ENCODE results near the gene IGFN1. TPM values are rescaled to one million over a fixed set of nuclear protein-coding genes. Genes with fewer than 3 reads are reported as not detected.
"Not testable (repeated sequence)": the region's sequence is repeated elsewhere in the genome, so short reads cannot be mapped to it uniquely, and the experiment has no call there.

Gene IGFN1
- total RNA-seq, 1 donor from 2014 or later: under 0.01 TPM

DNA sequence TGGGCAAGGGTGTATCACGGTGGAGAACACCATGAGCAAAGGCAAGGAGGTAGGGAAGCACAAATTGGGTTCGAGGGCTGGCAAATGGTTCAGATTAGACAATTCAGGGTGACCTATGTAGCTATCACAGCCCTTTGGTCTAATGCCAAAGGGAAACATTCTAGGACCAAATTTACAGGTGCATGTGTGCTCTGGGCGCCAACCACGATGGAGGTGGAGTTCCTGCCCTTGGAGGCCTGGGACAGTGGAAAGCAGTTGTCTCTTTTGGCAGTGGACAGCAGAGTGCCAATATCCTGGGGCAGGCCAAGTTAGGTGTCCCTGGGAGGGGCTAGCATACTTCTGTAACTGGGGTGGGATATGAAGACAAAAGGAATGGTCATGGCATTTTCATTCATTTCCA is 40.1 kb downstream of the IGFN1 start:
- TF ChIP-seq, protein P1, sequence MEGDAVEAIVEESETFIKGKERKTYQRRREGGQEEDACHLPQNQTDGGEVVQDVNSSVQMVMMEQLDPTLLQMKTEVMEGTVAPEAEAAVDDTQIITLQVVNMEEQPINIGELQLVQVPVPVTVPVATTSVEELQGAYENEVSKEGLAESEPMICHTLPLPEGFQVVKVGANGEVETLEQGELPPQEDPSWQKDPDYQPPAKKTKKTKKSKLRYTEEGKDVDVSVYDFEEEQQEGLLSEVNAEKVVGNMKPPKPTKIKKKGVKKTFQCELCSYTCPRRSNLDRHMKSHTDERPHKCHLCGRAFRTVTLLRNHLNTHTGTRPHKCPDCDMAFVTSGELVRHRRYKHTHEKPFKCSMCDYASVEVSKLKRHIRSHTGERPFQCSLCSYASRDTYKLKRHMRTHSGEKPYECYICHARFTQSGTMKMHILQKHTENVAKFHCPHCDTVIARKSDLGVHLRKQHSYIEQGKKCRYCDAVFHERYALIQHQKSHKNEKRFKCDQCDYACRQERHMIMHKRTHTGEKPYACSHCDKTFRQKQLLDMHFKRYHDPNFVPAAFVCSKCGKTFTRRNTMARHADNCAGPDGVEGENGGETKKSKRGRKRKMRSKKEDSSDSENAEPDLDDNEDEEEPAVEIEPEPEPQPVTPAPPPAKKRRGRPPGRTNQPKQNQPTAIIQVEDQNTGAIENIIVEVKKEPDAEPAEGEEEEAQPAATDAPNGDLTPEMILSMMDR (IDR thresholded peaks at IDR 0.05; ENCODE audit: insufficient read depth, low read length, severe bottlenecking): no peak
- Histone ChIP-seq H3K27me3 (ENCODE audit: control insufficient read depth, insufficient read depth, low read length) (no peaks in the 10 kb centered on the region), H3K4me3 (ENCODE audit: low read depth, low read length) (no peak overlapping the region), H3K36me3 (ENCODE audit: control insufficient read depth, insufficient read depth, low read length) (no peaks in the 10 kb centered on the region)
- FAIRE-seq (no peak), DNase-seq (ENCODE audit: low read depth) (no peak)

DNA sequence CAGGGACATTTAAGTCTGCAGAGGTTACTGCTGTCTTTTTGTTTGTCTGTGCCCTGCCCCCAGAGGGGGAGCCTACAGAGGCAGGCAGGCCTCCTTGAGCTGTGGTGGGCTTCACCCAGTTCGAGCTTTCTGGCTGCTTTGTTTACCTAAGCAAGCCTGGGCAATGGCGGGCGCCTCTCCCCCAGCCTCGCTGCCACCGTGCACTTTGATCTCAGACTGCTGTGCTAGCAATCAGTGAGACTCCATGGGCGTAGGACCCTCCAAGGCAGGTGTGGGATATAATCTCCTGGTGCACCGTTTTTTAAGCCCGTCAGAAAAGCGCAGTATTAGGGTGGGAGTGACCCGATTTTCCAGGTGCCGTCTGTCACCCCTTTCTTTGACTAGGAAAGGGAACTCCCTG is 49.0 kb downstream of the IGFN1 start:
- not testable (repeated sequence) for H3K36me3 ChIP-seq (ENCODE audit: control insufficient read depth, insufficient read depth, low read length); DNase-seq (ENCODE audit: low read depth); H3K4me3 ChIP-seq (ENCODE audit: low read depth, low read length); H3K27me3 ChIP-seq (ENCODE audit: control insufficient read depth, insufficient read depth, low read length); FAIRE-seq

DNA sequence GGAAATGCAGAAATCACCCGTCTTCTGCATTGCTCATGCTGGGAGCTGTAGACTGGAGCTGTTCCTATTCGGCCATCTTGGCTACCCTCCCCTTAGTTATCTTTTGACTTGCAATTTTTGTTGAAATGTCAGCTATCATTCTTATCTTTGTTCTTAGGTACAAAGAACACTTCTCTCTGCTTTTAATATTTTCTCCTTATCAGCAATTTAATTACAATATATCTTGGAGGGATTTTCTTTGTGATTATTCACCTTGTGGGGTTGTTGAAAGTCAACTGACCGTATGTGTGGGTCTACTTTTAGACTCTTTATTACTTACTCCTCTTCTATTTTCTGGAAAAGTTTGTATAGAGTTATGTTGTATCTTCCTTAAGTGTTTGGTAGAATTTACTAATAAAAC is 49.5 kb downstream of the IGFN1 start:
- Histone ChIP-seq H3K4me3 (ENCODE audit: low read depth, low read length) (no peak overlapping the region), H3K27me3 (ENCODE audit: control insufficient read depth, insufficient read depth, low read length) (peaks cover 3% of the 10 kb centered on the region), H3K36me3 (ENCODE audit: control insufficient read depth, insufficient read depth, low read length) (no peaks in the 10 kb centered on the region)
- DNase-seq (ENCODE audit: low read depth): no peak
- TF ChIP-seq, protein P1 (IDR thresholded peaks at IDR 0.05; ENCODE audit: insufficient read depth, low read length, severe bottlenecking): no peak
- no peak for FAIRE-seq

DNA sequence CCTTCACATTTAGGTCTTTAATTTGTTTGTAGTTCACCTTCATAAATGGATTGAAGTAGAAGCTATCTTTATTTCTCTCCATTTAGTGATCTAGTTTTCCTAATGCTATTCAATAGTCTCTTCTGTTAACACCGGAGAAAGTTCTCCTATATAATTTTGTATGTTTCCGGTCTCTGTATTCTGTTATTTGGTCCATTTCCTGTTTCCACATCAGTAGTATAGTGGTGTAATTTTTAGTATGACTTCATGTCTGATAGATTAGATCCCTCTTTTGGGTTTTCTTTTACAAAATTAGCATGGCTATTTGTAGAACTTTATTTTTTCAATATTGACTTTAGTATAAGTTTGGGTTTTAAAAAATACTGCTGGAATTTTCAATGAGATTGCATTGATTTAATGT is 51.1 kb downstream of the IGFN1 start:
- TF ChIP-seq, protein P1 (IDR thresholded peaks at IDR 0.05; ENCODE audit: insufficient read depth, low read length, severe bottlenecking): no peak
- Histone ChIP-seq H3K36me3 (ENCODE audit: control insufficient read depth, insufficient read depth, low read length) (no peaks in the 10 kb centered on the region), H3K4me3 (ENCODE audit: low read depth, low read length) (no peak overlapping the region), H3K27me3 (ENCODE audit: control insufficient read depth, insufficient read depth, low read length) (peaks cover 3% of the 10 kb centered on the region)
- DNase-seq (ENCODE audit: low read depth) (no peak), FAIRE-seq (no peak)

DNA sequence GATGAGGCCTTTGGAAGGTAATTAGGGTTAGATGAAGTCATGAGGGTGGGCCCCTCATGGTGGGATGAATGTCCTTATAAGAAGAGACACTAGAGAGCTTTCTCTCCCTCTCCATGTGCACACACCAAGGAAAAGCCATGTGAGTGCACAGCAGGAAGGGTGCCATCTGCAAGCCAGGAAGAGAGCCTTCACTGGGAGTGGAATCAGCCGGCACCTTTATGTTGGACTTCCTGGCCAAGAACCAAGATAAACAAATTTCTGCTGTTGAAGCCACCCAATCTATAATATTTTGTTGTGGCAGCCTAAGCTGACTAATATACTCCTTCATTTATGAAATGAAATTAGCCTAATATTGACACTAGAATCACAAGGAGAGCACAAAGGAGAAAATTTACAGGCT is 54.5 kb downstream of the IGFN1 start:
- FAIRE-seq: no peak
- Histone ChIP-seq H3K27me3 (ENCODE audit: control insufficient read depth, insufficient read depth, low read length) (peaks cover 3% of the 10 kb centered on the region), H3K4me3 (ENCODE audit: low read depth, low read length) (no peak overlapping the region), H3K36me3 (ENCODE audit: control insufficient read depth, insufficient read depth, low read length) (no peaks in the 10 kb centered on the region)
- no peak for DNase-seq (ENCODE audit: low read depth)
- TF ChIP-seq, protein P1 (IDR thresholded peaks at IDR 0.05; ENCODE audit: insufficient read depth, low read length, severe bottlenecking): no peak

DNA sequence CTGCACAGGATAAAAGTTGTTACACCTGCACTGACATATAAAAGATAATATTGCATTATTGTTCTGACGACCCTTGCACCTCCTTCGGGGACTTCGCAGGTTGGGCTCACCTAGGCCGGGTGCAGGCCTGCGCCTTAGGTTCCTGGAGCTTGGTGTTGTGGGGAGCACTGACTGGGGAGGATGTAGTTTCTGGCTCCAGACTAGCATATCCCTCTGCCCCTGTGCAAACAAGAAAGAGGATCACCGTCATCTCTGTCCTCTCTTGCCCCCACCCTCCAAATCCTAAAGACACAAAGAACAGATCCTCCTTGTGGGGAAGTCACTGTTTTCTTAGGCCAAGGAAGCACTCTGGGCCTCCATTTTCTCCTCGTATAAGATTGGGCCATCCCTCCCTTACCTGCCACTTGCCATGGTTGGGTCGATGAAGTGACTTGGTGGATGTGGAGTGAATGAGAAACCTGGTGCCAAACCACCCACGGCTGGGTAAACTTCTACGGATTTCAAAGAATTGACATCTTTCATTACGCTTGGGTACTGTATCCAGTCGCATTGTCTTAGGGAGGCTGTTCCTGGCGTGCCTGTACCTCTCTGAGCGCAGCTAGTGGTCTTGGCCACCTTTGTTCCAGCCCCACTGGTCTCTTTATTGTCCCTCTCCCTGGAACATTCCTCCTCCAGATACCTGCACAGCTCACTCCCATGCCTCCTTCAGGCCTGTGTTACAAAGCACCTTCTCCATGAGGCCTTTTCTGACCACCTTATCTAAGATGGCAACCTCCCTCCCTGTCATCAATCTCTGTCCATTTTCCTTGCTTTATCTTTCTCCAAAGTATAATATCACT is 58.3 kb downstream of the IGFN1 start:
- Histone ChIP-seq H3K4me3 (ENCODE audit: low read depth, low read length) (no peak overlapping the region), H3K27me3 (ENCODE audit: control insufficient read depth, insufficient read depth, low read length) (peaks cover 3% of the 10 kb centered on the region), H3K36me3 (ENCODE audit: control insufficient read depth, insufficient read depth, low read length) (no peaks in the 10 kb centered on the region)
- FAIRE-seq: peak; percentile 32
- DNase-seq (ENCODE audit: low read depth): no peak
- TF ChIP-seq, protein P1 (IDR thresholded peaks at IDR 0.05; ENCODE audit: insufficient read depth, low read length, severe bottlenecking): no peak
